Uterus (tissue), 2 donors: ENCODE results near the gene TTC9.

Experiments used
- CTCF ChIP-seq, 4 experiments: fragments of 200-600 bp in 2 of 4; fragments of 450-650 bp in 2 of 4; sonication (generic) in 2 of 4; IDR thresholded peaks; one replicate each; pipeline ENCODE4 v1.5.1; 2016 to 2019; ENCODE audit warnings: antibody characterized with exemption in 4 of 4, mild to moderate bottlenecking in 2 of 4, moderate library complexity in 1 of 4
- POLR2A ChIP-seq, 2 donors: fragments of 450-650 bp; IDR thresholded peaks; one replicate each; pipeline ENCODE4 v1.6.1; 2016; ENCODE audit warnings: antibody characterized with exemption in 2 of 2, mild to moderate bottlenecking in 1 of 2, moderate library complexity in 1 of 2

GRCh38 chr14:70711451-70711850 is 69.7 kb downstream of the TTC9 start:
- TF ChIP-seq POLR2A (IDR thresholded peaks at IDR 0.05) (no peak), CTCF (IDR thresholded peaks at IDR 0.05) (no peak)
